Activated CD4-positive, alpha-beta T cell treated with anti-CD3 and anti-CD28 coated beads, Interleukin-2, amount 10 ng/mL, durations not matched to agents 24 days and 14 days (primary cell): ENCODE results near the gene KASH5. TPM values are rescaled to one million over a fixed set of nuclear protein-coding genes. Genes with fewer than 3 reads are reported as not detected.
"Not testable (repeated sequence)": the region's sequence is repeated elsewhere in the genome, so short reads cannot be mapped to it uniquely, and the experiment has no call there.

Experiments used
- DNase-seq: peaks from one replicate; pipeline ENCODE4 v3.0.0; 2022
- H3K27ac Mint-ChIP-seq: one replicate; pipeline ENCODE4 v1.8.0; 2022; ENCODE audit warnings: mild to moderate bottlenecking, mixed read lengths
- H3K27me3 Mint-ChIP-seq: one replicate; pipeline ENCODE4 v1.8.0; 2022; ENCODE audit warnings: mixed read lengths
- H3K36me3 Mint-ChIP-seq: one replicate; pipeline ENCODE4 v1.8.0; 2022; ENCODE audit warnings: low read depth, mild to moderate bottlenecking, mixed read lengths
- H3K4me1 Mint-ChIP-seq: one replicate; pipeline ENCODE4 v1.8.0; 2021; ENCODE audit warnings: mixed read lengths
- H3K4me3 Mint-ChIP-seq: one replicate; pipeline ENCODE4 v1.8.0; 2022; ENCODE audit warnings: mild to moderate bottlenecking, moderate library complexity, mixed read lengths
- H3K9me3 Mint-ChIP-seq: one replicate; pipeline ENCODE4 v1.8.0; 2021; ENCODE audit warnings: mixed read lengths
- intact Hi-C: fragments of 100-400 bp; cut with micrococcal nuclease; formaldehyde crosslinking; loops from one replicate; pipeline ENCODE4 v1.15.1; 2023
- total RNA-seq: library from RNA; stranded (reverse); gene quantifications from 2 replicates; pipeline ENCODE4 v1.2.3, GENCODE V29; 2022

The KASH5 gene
- total RNA-seq, 1 donor from 2014 or later = not detected

DNA sequence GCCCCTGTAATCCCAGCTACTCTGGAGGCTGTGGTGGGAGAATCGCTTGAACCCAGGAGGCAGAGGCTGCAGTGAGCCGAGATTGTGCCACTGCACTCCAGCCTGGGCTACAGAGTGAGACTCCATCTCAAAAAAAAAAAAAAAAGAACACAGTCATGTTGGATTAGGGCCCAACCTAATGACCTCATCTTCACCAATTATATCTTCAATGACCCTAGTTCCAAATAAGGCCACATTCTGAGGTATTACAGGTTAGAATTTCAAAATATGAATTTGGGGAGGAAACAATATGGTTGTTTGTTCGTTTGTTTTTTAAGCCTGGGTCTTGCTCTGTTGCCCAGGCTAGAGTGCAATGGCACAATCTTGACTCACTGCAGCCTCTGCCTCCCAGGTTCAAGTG is 14.9 kb upstream of the KASH5 start:
- H3K36me3 Mint-ChIP-seq, H3K4me1 Mint-ChIP-seq, H3K4me3 Mint-ChIP-seq, intact Hi-C loops, H3K9me3 Mint-ChIP-seq, H3K27me3 Mint-ChIP-seq, H3K27ac Mint-ChIP-seq, DNase-seq: not testable (repeated sequence)

DNA sequence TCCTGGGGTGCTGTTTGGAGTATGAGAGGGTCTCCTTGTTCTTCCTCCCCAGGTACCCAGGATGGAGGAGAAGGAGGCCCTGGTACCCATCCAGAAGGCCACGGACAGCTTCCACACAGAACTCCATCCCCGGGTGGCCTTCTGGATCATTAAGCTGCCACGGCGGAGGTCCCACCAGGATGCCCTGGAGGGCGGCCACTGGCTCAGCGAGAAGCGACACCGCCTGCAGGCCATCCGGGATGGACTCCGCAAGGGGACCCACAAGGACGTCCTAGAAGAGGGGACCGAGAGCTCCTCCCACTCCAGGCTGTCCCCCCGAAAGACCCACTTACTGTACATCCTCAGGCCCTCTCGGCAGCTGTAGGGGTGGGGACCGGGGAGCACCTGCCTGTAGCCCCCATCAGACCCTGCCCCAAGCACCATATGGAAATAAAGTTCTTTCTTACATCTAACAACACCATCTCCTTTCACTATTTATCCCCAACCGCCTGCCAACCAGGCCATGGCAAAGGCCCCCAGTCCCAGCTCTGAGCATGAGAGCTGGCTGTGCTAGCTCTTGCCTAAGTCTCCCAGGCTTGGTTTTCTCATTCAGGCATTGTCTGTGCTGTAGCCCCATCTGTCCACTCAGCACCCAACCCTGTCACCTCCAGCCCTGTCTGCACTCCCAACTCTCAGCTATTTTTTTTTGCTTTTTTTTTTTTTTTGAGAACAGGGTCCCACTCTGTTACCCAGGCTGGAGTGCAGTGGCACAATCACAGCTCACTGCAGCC is 13.2 kb upstream of the KASH5 start:
- no peaks in the 10 kb centered on the region for H3K4me1 Mint-ChIP-seq
- intact Hi-C loops = no loop called here
- H3K27me3 Mint-ChIP-seq = peaks cover 4% of the 10 kb centered on the region
- H3K4me3 Mint-ChIP-seq = no peak overlapping the region
- peaks cover 3% of the 10 kb centered on the region for H3K9me3 Mint-ChIP-seq
- H3K36me3 Mint-ChIP-seq = no peaks in the 10 kb centered on the region
- H3K27ac Mint-ChIP-seq = no peak overlapping the region
- DNase-seq = no peak

DNA sequence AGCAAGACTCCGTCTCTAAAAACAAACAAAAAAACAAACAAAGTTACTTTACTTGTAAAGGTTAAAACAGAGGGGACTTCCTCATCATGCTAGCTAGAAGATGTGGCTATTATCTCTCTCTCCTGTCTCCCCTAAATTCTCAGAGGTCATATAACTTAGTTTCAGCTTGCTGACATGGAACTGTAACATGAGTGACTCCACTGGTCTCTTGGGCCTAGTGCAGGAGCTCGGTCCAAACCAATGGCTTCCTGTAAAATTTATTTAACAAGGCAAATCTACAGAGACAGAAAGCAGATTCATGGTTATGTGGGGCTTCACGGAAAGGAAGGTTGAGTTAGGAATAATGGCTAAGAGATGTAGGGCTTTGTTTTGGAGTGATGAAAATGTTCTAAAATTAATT is 9.5 kb upstream of the KASH5 start:
- intact Hi-C loops = no loop called here
- Mint-ChIP-seq H3K27ac (no peak overlapping the region), H3K4me3 (no peak overlapping the region), H3K9me3 (peaks cover 7% of the 10 kb centered on the region), H3K4me1 (no peaks in the 10 kb centered on the region), H3K27me3 (peaks cover 14% of the 10 kb centered on the region), H3K36me3 (no peaks in the 10 kb centered on the region)
- no peak for DNase-seq

DNA sequence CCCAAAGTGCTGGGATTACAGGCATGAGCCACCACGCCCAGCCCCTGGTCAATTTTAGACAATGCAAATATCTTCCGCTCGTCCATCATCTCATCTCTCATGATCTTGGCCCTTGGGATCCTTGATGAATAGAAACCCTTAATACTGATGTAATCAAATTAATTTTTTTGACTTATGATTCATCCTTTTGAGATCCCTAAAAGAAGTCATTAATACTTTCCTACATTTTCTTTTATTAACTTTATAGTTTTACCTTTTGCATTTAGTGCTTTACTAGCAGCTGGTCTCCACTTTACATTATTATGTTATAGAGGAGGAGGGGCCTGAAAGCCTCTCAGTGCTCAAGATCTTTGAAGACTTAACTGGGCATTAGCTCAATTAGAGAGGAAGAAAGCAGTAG is 7.7 kb upstream of the KASH5 start:
- peaks cover 17% of the 10 kb centered on the region for H3K27me3 Mint-ChIP-seq
- intact Hi-C loops = no loop called here
- H3K36me3 Mint-ChIP-seq = no peaks in the 10 kb centered on the region
- no peak overlapping the region for H3K4me3 Mint-ChIP-seq
- H3K27ac Mint-ChIP-seq = no peak overlapping the region
- peaks cover 10% of the 10 kb centered on the region for H3K9me3 Mint-ChIP-seq
- no peak for DNase-seq
- H3K4me1 Mint-ChIP-seq = no peaks in the 10 kb centered on the region

DNA sequence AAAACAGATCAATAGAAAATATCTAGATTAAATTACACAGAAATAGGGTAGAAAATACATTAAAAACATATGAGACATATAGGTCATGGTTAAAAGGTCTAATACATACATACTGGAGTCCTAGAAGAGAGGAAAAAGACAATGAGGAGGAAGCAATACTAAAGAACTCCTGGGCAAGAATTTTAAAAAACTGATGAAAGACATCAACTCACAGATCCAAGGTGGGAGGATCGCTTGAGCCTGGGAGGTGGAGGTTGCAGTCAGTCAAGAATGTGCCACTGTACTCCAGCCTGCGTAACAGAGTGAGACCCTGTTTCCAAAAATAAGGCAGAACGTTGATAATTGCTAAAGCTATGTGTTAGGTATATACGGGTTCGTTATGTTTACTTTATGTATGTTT is 5.4 kb upstream of the KASH5 start:
- H3K4me3 Mint-ChIP-seq = no peak overlapping the region
- H3K36me3 Mint-ChIP-seq = no peaks in the 10 kb centered on the region
- no peaks in the 10 kb centered on the region for H3K4me1 Mint-ChIP-seq
- no peak for DNase-seq
- peaks cover 10% of the 10 kb centered on the region for H3K9me3 Mint-ChIP-seq
- H3K27me3 Mint-ChIP-seq = peaks cover 19% of the 10 kb centered on the region
- intact Hi-C loops = no loop called here
- H3K27ac Mint-ChIP-seq = no peak overlapping the region

DNA sequence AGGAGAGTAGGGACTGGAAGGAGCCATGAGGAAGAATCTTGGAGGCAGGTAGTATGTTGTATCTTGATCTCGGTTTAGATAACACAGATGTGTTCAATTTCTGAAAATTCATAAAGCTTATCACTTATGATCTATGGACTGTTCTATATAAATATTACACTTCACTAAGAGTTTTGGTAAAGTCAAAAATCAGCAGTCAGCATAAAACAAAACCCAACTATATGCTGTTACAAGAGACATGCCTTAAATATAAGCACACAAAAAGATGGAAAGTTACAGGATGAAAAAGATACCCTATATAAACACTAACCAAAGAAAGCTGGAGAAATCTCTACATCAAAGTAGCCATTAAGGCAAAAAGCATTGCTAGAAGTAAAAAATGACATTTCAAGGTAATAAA is 4.5 kb upstream of the KASH5 start:
- DNase-seq = no peak
- H3K9me3 Mint-ChIP-seq = peaks cover 10% of the 10 kb centered on the region
- no peak overlapping the region for H3K4me3 Mint-ChIP-seq
- intact Hi-C loops = no loop called here
- no peaks in the 10 kb centered on the region for H3K4me1 Mint-ChIP-seq
- H3K27ac Mint-ChIP-seq = no peak overlapping the region
- H3K27me3 Mint-ChIP-seq = peaks cover 17% of the 10 kb centered on the region
- no peaks in the 10 kb centered on the region for H3K36me3 Mint-ChIP-seq

DNA sequence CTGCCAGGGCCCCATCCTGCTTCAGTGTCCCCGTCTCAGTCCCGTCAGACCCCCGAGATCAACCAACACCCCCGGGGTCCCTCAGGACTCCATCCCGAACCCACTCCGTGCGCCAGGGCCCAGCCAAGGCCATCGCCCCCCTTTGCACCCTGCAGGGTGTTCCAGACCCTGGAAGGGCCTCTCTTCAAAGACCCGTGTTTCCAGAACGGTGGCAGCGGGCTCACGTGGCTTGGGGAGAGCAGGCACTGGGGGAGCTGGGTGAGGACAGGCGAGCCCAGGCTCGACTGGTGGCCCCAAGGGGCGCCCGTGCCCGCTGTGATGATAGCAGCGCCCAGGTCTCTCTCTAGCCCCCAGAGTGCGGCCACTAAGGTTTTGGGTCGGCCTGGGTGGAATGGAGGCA is 1.4 kb downstream of the KASH5 start:
- intact Hi-C loops = no loop called here
- no peak overlapping the region for H3K4me3 Mint-ChIP-seq

DNA sequence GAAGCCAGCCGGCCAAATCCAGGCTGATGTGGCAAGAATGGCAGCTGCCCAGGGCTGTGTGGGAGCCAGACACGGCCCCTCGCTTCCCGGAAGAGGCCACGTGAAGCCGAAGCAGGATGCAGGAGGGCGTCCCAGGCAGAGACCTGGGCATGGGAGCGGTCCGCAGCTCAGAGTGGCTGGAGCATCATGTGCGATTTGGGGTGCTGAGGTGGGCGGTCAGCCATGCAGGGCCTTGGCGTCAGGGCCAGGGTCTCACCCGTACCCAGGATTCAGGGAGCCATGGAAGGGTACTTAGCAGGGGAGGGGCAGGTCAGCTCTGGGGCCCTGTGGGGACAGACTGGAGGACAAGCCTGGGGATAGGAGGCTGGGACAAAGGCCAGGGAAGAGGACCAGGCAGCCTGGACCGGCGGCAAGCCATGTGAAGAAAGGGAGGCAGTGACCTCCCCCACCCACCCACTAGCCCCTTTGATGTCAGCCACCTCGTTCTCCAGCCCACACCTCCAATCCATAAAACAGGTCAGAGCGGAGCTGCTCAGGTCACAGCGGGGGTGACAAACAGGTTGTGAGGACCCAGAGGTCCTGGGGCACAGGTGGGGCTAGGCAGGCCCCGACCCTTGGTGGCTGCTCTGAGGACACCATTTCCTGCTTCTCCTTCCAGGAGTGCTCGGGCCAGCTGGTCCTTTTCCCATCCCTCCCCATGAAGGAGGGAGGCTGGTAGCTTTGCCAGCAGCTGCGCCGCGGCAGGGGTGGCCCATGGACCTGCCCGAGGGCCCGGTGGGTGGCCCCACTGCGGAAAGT is 2.3 kb downstream of the KASH5 start:
- intact Hi-C loops = no loop called here
- H3K9me3 Mint-ChIP-seq = no peaks in the 10 kb centered on the region
- H3K27me3 Mint-ChIP-seq = peaks cover 5% of the 10 kb centered on the region
- H3K4me1 Mint-ChIP-seq = peaks cover 9% of the 10 kb centered on the region
- no peak for DNase-seq
- H3K36me3 Mint-ChIP-seq = peaks cover 2% of the 10 kb centered on the region
- no peak overlapping the region for H3K4me3 Mint-ChIP-seq
- H3K27ac Mint-ChIP-seq = peak overlapping the region; percentile 57

More for the DNA sequence above, 1.4 kb downstream of the KASH5 start:
- DNase-seq = no peak
- peak overlapping the region; percentile 29 for H3K27ac Mint-ChIP-seq
- H3K27me3 Mint-ChIP-seq = peaks cover 5% of the 10 kb centered on the region
- H3K4me1 Mint-ChIP-seq = peaks cover 9% of the 10 kb centered on the region
- H3K9me3 Mint-ChIP-seq = no peaks in the 10 kb centered on the region
- H3K36me3 Mint-ChIP-seq = peaks cover 2% of the 10 kb centered on the region

DNA sequence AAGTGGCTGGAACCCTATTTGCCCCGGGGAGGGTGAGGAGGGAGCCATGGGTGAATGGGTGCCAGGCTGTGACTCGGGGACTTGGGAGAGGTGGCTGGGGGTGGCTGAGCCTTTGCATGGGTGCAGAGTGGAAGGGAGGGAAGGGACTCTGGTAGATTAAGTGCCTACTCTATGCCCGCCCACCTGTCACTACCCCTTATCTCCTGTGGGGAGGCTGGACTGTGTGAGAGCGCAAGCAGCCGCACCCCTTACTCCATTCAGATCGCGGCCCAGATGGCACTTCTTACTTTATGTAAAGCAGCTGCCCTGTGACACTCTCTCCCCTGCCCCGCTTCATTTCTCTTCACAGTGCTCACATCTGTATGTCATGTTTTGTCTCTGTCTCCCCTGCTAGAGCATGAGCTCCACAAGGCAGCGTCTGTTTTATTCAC is 2.9 kb downstream of the KASH5 start:
- peaks cover 9% of the 10 kb centered on the region for H3K4me1 Mint-ChIP-seq
- no peak overlapping the region for H3K27ac Mint-ChIP-seq
- peaks cover 2% of the 10 kb centered on the region for H3K36me3 Mint-ChIP-seq
- DNase-seq = no peak
- H3K4me3 Mint-ChIP-seq = no peak overlapping the region
- H3K9me3 Mint-ChIP-seq = no peaks in the 10 kb centered on the region
- peaks cover 5% of the 10 kb centered on the region for H3K27me3 Mint-ChIP-seq
- intact Hi-C loops = no loop called here

DNA sequence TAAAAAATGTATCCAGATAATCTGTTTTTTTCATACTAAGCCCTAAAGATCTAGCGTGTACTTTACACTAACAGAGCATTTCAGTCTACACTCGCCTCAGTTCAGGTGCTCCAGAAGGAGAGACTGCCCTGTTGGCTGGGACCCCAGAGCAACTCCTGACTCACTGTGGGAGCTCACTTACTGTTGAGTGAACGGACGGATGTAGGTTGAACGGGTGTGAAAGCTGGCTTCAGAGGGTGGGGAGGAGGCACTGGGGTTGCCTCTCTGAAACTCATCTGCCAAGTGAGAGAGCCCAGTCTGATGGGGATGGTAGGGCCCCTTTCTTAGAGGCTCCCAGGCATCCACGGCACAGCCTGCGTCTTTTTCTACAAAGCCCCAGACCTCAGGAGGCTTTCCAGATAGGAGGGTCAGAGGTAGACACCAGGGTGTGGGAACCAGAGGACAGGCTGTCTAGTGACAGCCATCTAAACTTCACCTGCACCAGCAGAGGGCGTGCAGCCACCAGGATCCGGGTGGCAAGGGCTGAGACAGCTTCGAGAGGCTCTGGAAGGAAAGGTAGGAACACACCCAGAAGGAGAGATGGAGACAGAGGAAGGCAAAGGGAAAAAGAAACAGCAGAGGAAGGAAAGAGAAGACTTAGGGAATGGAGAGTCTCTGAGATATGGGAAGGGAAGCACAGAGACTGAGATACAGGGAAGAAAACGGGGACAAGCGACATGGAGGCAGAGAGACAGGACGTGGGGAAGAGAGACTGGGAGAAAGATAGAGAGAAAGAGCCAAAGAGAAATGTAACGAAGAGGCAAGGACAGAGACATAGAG is 3.7 kb downstream of the KASH5 start:
- intact Hi-C loops = loop anchor here (1.0 to 2.0 kb wide), 5 partner anchors 31 to 85 kb away; partner anchors contain the start of gene PTH2
- Mint-ChIP-seq H3K4me3 (no peak overlapping the region), H3K27ac (no peak overlapping the region), H3K9me3 (no peaks in the 10 kb centered on the region), H3K4me1 (peaks cover 9% of the 10 kb centered on the region), H3K36me3 (peaks cover 2% of the 10 kb centered on the region), H3K27me3 (peaks cover 5% of the 10 kb centered on the region)
- peak; percentile 94 for DNase-seq

DNA sequence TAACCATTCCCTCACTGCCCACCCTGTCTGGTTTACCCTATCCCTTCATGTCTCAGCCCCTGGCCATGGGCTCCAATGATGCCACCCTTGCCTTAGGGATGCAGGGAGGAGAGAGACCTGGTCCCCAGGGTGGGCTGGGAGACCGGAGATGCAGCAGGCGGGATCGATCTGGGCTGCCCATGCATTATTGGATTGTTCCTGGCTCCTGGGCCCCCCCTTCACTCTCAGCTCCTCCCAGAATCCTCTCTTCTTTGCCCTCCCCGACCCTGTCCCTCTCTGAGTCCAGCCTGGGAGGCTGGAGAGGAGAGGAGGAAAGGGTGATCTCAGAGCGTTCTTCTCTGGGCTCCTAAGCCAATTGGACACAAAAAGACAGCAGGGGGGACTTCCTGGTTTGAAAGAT is 5.8 kb downstream of the KASH5 start:
- Mint-ChIP-seq H3K27me3 (peaks cover 8% of the 10 kb centered on the region), H3K4me1 (peaks cover 14% of the 10 kb centered on the region), H3K4me3 (no peak overlapping the region), H3K36me3 (peaks cover 2% of the 10 kb centered on the region), H3K9me3 (no peaks in the 10 kb centered on the region), H3K27ac (no peak overlapping the region)
- intact Hi-C loops = loop anchor here (2.0 kb wide), 2 partner anchors 29 to 37 kb away; partner anchors contain the start of gene PTH2
- no peak for DNase-seq

DNA sequence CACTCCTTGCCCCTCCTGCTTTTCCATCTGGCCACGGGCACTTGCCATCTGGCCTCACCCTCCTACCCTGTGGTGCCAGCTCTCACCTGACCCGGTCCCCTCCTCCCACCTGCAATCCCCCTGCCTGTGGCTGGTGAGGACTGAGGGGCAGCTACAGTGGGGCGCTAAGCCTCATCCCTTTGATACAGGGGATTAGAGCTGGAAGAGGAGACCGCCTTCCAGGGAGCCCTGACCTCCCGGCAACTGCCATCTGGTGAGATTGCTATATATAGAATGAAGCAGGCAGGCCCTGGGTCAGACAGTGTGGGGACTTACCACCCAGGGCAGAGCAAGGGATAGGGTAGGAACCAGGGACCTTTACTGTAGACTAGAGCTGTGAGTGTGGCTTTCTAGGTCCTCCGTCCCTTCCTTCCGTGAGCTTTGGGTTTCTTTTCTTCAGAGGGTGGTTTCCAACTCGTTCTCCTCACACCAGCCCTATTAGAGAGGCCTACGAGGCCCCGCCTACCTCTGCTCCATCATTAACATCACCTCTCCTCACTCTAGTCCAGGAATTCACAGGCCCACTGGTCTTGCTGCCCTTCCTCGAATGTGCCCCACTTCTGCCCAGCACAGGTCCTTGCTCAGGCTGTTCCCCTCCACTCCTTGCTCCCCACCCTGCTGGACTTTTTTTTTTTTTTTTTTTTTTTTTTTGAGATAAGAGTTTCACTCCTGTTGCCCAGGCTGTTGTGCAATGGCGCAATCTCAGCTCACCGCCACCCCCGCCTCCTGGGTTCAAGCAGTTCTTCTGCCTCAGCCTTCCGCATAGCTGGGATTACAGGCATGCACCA is 7.7 kb downstream of the KASH5 start:
- Mint-ChIP-seq H3K4me3 (no peak overlapping the region), H3K4me1 (peaks cover 15% of the 10 kb centered on the region), H3K36me3 (peaks cover 2% of the 10 kb centered on the region), H3K9me3 (no peaks in the 10 kb centered on the region), H3K27me3 (peaks cover 8% of the 10 kb centered on the region), H3K27ac (no peak overlapping the region)
- intact Hi-C loops = no loop called here
- DNase-seq = no peak
